ENCODE results near the gene LRIG1. TPM values are rescaled to one million over a fixed set of nuclear protein-coding genes. Genes with fewer than 3 reads are reported as not detected.
A peak's percentile ranks its signal among the peaks of the same experiment; 100 is the strongest.

Gene LRIG1
- total RNA-seq, 4 donors from 2014 or later, result 95.3 to 136 (median 131) TPM

- WGBS, result 92% methylated on average over 18 of the region's 20 CpGs
- Histone ChIP-seq H3K4me1 (peaks cover 0 to 18% (median 12%) of the 10 kb centered on the region in 4 donors), H3K9me3 (no peaks in the 10 kb centered on the region), H3K27ac (replicated peaks in 1 of 4) (no peak overlapping the region), H3K4me3 (no peak overlapping the region), H3K36me3 (peaks cover 72 to 88% (median 82%) of the 10 kb centered on the region in 4 donors), H3K27me3 (no peaks in the 10 kb centered on the region)
- no peak for TF ChIP-seq POLR2A (IDR thresholded peaks at IDR 0.05; ENCODE audit: low read depth)
- no peak for TF ChIP-seq CTCF (IDR thresholded peaks at IDR 0.05)
- no peak for TF ChIP-seq EP300 (IDR thresholded peaks at IDR 0.05)
- TF ChIP-seq POLR2AphosphoS5 (IDR thresholded peaks at IDR 0.05), result no peak
- intact Hi-C loops (cut with DNase I), result no loop called here
- DNase-seq (ENCODE audit: extremely low spot score), result no peak
These were observed 116.7 kb downstream of the LRIG1 start for GRCh38 chr3:66383998-66384745.

DNA sequence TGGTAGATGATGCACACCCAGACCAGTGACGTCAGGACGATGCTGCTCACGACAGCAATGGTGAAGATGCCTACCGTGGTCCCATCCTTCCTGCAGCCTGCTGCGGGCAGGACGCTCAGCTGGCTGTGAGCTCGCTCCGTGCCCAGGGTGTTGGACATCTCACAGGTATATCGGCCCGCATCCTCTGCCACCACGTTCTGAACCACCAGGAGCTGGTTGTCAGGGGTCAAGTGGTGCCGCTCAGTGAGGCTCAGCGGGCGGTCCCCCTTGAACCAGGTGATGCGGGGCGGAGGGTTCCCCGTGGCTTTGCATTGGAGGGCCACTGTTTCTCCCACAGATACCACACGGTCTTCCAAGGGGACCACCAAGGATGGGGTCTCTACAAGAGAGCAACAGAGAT, 117.8 kb downstream of the LRIG1 start:
- intact Hi-C loops (cut with DNase I), result no loop called here

DNA sequence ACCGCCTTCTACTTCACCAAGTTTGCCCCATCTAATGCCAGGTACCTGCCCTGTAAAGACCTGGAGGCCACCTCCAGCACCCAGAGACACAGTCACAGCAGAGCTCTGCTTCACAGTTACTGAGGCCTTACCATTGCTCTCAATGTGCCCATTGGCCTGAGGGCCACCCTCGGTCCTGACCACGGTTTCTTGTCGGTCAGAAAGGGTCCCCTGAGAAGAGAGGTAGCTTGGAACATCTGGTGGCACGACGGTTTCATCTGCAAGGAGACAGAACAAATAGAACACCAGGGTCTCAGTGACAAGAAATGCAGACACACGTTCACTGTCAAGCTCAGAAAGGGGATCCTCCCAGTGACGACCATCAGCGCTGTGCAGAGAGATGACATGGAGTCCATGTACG, 118.7 kb downstream of the LRIG1 start:
- H3K36me3 ChIP-seq, result peaks cover 74 to 100% (median 97%) of the 10 kb centered on the region in 4 donors
- TF ChIP-seq CTCF (IDR thresholded peaks at IDR 0.05) (no peak), POLR2A (IDR thresholded peaks at IDR 0.05; ENCODE audit: low read depth) (no peak), EP300 (IDR thresholded peaks at IDR 0.05) (no peak), POLR2AphosphoS5 (IDR thresholded peaks at IDR 0.05) (no peak)

More for the DNA sequence above, 117.8 kb downstream of the LRIG1 start:
- Histone ChIP-seq H3K9me3 (no peaks in the 10 kb centered on the region), H3K4me3 (no peak overlapping the region), H3K36me3 (peaks cover 74 to 95% (median 93%) of the 10 kb centered on the region in 4 donors), H3K27me3 (no peaks in the 10 kb centered on the region), H3K4me1 (peaks cover 0 to 18% (median 11%) of the 10 kb centered on the region in 4 donors), H3K27ac (replicated peaks in 1 of 4) (no peak overlapping the region)
- 90% methylated on average over 12 of the region's 18 CpGs for WGBS
- TF ChIP-seq POLR2A (IDR thresholded peaks at IDR 0.05; ENCODE audit: low read depth) (no peak), EP300 (IDR thresholded peaks at IDR 0.05) (no peak), CTCF (IDR thresholded peaks at IDR 0.05) (no peak), POLR2AphosphoS5 (IDR thresholded peaks at IDR 0.05) (no peak)
- DNase-seq (ENCODE audit: extremely low spot score), result peak; percentile 72

GRCh38 chr3:66381626-66382025, 119.2 kb downstream of the LRIG1 start:
- no peaks in the 10 kb centered on the region for H3K27me3 ChIP-seq
- TF ChIP-seq POLR2A (IDR thresholded peaks at IDR 0.05; ENCODE audit: low read depth) (no peak), POLR2AphosphoS5 (IDR thresholded peaks at IDR 0.05) (no peak), EP300 (IDR thresholded peaks at IDR 0.05) (no peak), CTCF (IDR thresholded peaks at IDR 0.05) (no peak)
- no peaks in the 10 kb centered on the region for H3K9me3 ChIP-seq
- DNase-seq (ENCODE audit: extremely low spot score), result no peak
- peaks cover 6 to 27% (median 18%) of the 10 kb centered on the region in 4 donors for H3K4me1 ChIP-seq
- peak overlapping the region; percentile 10 to 44 (median 41) for H3K27ac ChIP-seq (replicated peaks in 1 of 4)
- 51% methylated on average over 7 of the region's 7 CpGs for WGBS
- no peak overlapping the region for H3K4me3 ChIP-seq
- intact Hi-C loops (cut with DNase I), result no loop called here
- H3K36me3 ChIP-seq, result peaks cover 74 to 98% (median 95%) of the 10 kb centered on the region in 4 donors

More for the DNA sequence above, 118.7 kb downstream of the LRIG1 start:
- Histone ChIP-seq H3K27ac (replicated peaks in 1 of 4) (peak overlapping the region in 3 of 4 donors; percentile 39 to 44 (median 43)), H3K9me3 (no peaks in the 10 kb centered on the region), H3K4me1 (peaks cover under 1 to 22% (median 16%) of the 10 kb centered on the region in 4 donors), H3K27me3 (no peaks in the 10 kb centered on the region), H3K4me3 (no peak overlapping the region)
- intact Hi-C loops (cut with DNase I), result no loop called here
- DNase-seq (ENCODE audit: extremely low spot score), result no peak
- 93% methylated on average over 10 of the region's 10 CpGs for WGBS
